Measurements from ENCODE around the gene ZNF382.

ZNF382 gene

DNA sequence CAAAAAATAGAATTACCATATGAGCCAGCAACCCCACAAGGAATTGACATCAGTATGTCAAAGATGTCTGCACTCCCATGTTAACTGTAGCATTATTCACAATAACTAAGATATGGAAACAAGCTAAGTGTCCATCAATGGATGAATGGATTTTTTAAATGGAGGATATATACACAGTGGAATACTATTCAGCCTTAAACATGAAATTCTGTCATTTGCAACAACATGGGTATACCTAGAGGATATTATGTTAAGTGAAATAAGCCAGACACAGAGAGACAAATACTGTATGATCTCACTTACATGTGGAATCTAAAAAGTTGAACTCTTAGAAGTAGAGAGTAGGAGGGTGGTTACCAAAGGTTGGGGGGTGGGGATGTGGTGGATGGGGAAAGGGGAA is 74.3 kb downstream of the ZNF382 start:
- no peak for DNase-seq (ENCODE audit: low read depth)

Measured in ELR (cell line).